Keratinocyte (primary cell): ENCODE results near the gene UBE2J2. TPM values are rescaled to one million over a fixed set of nuclear protein-coding genes. Genes with fewer than 3 reads are reported as not detected.

ENCODE experiments used
- DNase-seq: peaks from one replicate; pipeline ENCODE4 v3.0.0-alpha.2; 2011; ENCODE audit warnings: low read depth, missing footprints, low spot score
- FAIRE-seq: peaks from 2 replicates; lab custom pipeline; 2011; peaks lifted over from hg19 to GRCh38; lab: Jason Lieb, UNC
- H2AFZ ChIP-seq: 2 replicates; pipeline ENCODE4 v1.6.0; 2012; ENCODE audit warnings: low read length, control low read depth, inconsistent platforms; ENCODE audit not compliant: control insufficient read depth
- H3K27ac ChIP-seq: 2 replicates; pipeline ENCODE4 v1.5.1; 2011; ENCODE audit warnings: low read length; ENCODE audit not compliant: control insufficient read depth, insufficient read depth
- H3K27me3 ChIP-seq: 3 replicates; pipeline ENCODE4 v1.6.0; 2011; ENCODE audit warnings: low read length; ENCODE audit not compliant: control insufficient read depth, insufficient read depth; ENCODE audit errors: extremely low read depth
- H3K36me3 ChIP-seq, 2 experiments: 2 replicates in 1 of 2; 3 replicates in 1 of 2; pipeline ENCODE4 v1.5.1; 2011; ENCODE audit warnings: low read length in 2 of 2, mild to moderate bottlenecking in 1 of 2; ENCODE audit not compliant: control insufficient read depth in 2 of 2, insufficient read depth in 2 of 2; ENCODE audit errors: extremely low read depth in 1 of 2
- H3K4me1 ChIP-seq: 3 replicates; pipeline ENCODE4 v1.5.1; 2011; ENCODE audit warnings: low read length; ENCODE audit not compliant: control insufficient read depth, insufficient read depth; ENCODE audit errors: extremely low read depth
- H3K4me2 ChIP-seq: 3 replicates; pipeline ENCODE4 v1.6.0; 2011; ENCODE audit warnings: low read depth, low read length; ENCODE audit not compliant: control insufficient read depth, insufficient read depth; ENCODE audit errors: extremely low read depth
- H3K4me3 ChIP-seq, 3 experiments: fragments of 200-600 bp in 1 of 3; sonication (generic) in 1 of 3; 2 replicates in 2 of 3; 3 replicates in 1 of 3; pipeline ENCODE4 v1.5.1; 2011 to 2016; ENCODE audit warnings: low read length in 3 of 3, mild to moderate bottlenecking in 3 of 3, control low read depth in 2 of 3, inconsistent platforms in 1 of 3, low read depth in 1 of 3, mixed read lengths in 1 of 3, mixed run types in 1 of 3, moderate library complexity in 1 of 3; ENCODE audit not compliant: control insufficient read depth in 2 of 3, insufficient read depth in 2 of 3; ENCODE audit errors: extremely low read depth in 1 of 3
- H3K79me2 ChIP-seq: 2 replicates; pipeline ENCODE4 v1.6.0; 2012; ENCODE audit warnings: low read length; ENCODE audit not compliant: control insufficient read depth, insufficient read depth
- H3K9ac ChIP-seq: 3 replicates; pipeline ENCODE4 v1.6.0; 2011; ENCODE audit warnings: low read length; ENCODE audit not compliant: control insufficient read depth, insufficient read depth; ENCODE audit errors: extremely low read depth
- H3K9me1 ChIP-seq: 3 replicates; pipeline ENCODE4 v1.6.0; 2011; ENCODE audit warnings: low read length; ENCODE audit not compliant: control insufficient read depth, insufficient read depth; ENCODE audit errors: extremely low read depth
- H3K9me3 ChIP-seq: 2 replicates; pipeline ENCODE4 v1.5.1; 2012; ENCODE audit warnings: low read depth, low read length; ENCODE audit not compliant: control insufficient read depth
- H4K20me1 ChIP-seq: 3 replicates; pipeline ENCODE4 v1.6.0; 2011; ENCODE audit warnings: low read length; ENCODE audit not compliant: control insufficient read depth, insufficient read depth; ENCODE audit errors: extremely low read depth
- CTCF ChIP-seq, 3 experiments: IDR thresholded peaks in 1 of 3; conservative IDR thresholded peaks in 1 of 3; optimal IDR thresholded peaks in 1 of 3; 2 replicates in 2 of 3; 3 replicates in 1 of 3; pipeline versions ENCODE3 to v1.5.1; 2011; ENCODE audit warnings: low read length in 3 of 3, mild to moderate bottlenecking in 3 of 3, moderate library complexity in 2 of 3, control low read depth in 1 of 3, inconsistent platforms in 1 of 3; ENCODE audit not compliant: insufficient read depth in 2 of 3; ENCODE audit errors: extremely low read depth in 1 of 3
- EZH2 ChIP-seq: IDR thresholded peaks from one replicate; pipeline ENCODE4 v1.6.1; 2012; ENCODE audit warnings: inconsistent platforms, mild to moderate bottlenecking, low read length, moderate library complexity
- dilution Hi-C: fragments of 300-500 bp; cut with MboI; formaldehyde crosslinking; loops from one replicate; pipeline ENCODE4 v1.7.0; 2020; ENCODE audit warnings: low sequenced_read_pairs; ENCODE audit not compliant: extremely low pct_ligation_motif_present
- polyA plus RNA-seq, 5 experiments: library from polyadenylated mRNA; depleted of rRNA in 3 of 5; stranded (reverse) in 3 of 5; stranded (forward) in 1 of 5; unstranded in 1 of 5; fragments of >200 nt; gene quantifications; 1 replicate in 1 of 5; 2 replicates in 3 of 5; 3 replicates in 1 of 5; pipeline versions ENCODE4 v1.2.1 to v1.2.3, GENCODE V29; 2011 to 2012; ENCODE audit warnings: missing spikeins in 2 of 5, low read depth in 1 of 5, low replicate concordance in 1 of 5

The UBE2J2 gene
- polyA plus RNA-seq, 1 donor (not counting 4 experiments of a cell fraction or from before 2014, with no cell fraction given): 27.0 TPM

- FAIRE-seq: no peak
- TF ChIP-seq EZH2 (no peak), CTCF (optimal IDR thresholded peaks at IDR 0.05 in 1 of 3, IDR thresholded peaks at IDR 0.05 in 1 of 3, conservative IDR thresholded peaks at IDR 0.05 in 1 of 3; ENCODE audit: extremely low read depth in 1 of 3, insufficient read depth in 2 of 3, low read length in 3 of 3) (no peak)
- Histone ChIP-seq H2AFZ (no peak overlapping the region), H3K4me1 (peaks cover 32% of the 10 kb centered on the region), H3K9me1 (no peaks in the 10 kb centered on the region), H4K20me1 (peaks cover 13% of the 10 kb centered on the region), H3K27ac (no peak overlapping the region), H3K9me3 (no peaks in the 10 kb centered on the region), H3K4me2 (no peak overlapping the region), H3K4me3 (no peak overlapping the region), H3K9ac (no peak overlapping the region), H3K79me2 (peaks cover 70% of the 10 kb centered on the region), H3K36me3 (peaks cover 17 to 27% of the 10 kb centered on the region in 2 experiments), H3K27me3 (no peaks in the 10 kb centered on the region)
- no peak for DNase-seq
- dilution Hi-C loops: no loop called here
Measured at GRCh38 chr1:1320666-1321448, 47.2 kb upstream of the UBE2J2 start.

- H4K20me1 ChIP-seq: peaks cover 13% of the 10 kb centered on the region
- H3K4me2 ChIP-seq: no peak overlapping the region
- peaks cover 59% of the 10 kb centered on the region for H3K79me2 ChIP-seq
- H3K4me3 ChIP-seq: no peak overlapping the region
- no peak overlapping the region for H3K27ac ChIP-seq
- dilution Hi-C loops: no loop called here
- H3K36me3 ChIP-seq: peaks cover 22 to 26% of the 10 kb centered on the region in 2 experiments
- no peaks in the 10 kb centered on the region for H3K27me3 ChIP-seq
- no peak for DNase-seq
- H3K4me1 ChIP-seq: peaks cover 25% of the 10 kb centered on the region
- no peak overlapping the region for H3K9ac ChIP-seq
- no peak for FAIRE-seq
- no peaks in the 10 kb centered on the region for H3K9me3 ChIP-seq
- TF ChIP-seq EZH2: no peak
- TF ChIP-seq CTCF (optimal IDR thresholded peaks at IDR 0.05 in 1 of 3, IDR thresholded peaks at IDR 0.05 in 1 of 3, conservative IDR thresholded peaks at IDR 0.05 in 1 of 3; ENCODE audit: extremely low read depth in 1 of 3, insufficient read depth in 2 of 3, low read length in 3 of 3): no peak
- H3K9me1 ChIP-seq: no peaks in the 10 kb centered on the region
- H2AFZ ChIP-seq: no peak overlapping the region
Measured at GRCh38 chr1:1319646-1319941, 45.9 kb upstream of the UBE2J2 start.
